Mesendoderm (in vitro differentiated cells): ENCODE data around the gene FOXO6.

ENCODE experiments used
- DNase-seq: peaks from one replicate; pipeline ENCODE4 v3.0.0; 2013
- H2AK5ac ChIP-seq: 2 replicates; pipeline ENCODE4 v1.6.1; 2013; ENCODE audit warnings: low read length, inconsistent platforms
- H2BK120ac ChIP-seq: 2 replicates; pipeline ENCODE4 v1.6.1; 2013; ENCODE audit warnings: low read depth, mild to moderate bottlenecking, low read length, moderate library complexity, mixed read lengths
- H2BK15ac ChIP-seq: replicated peaks from 2 replicates; pipeline ENCODE4 v1.6.1; 2013; ENCODE audit warnings: low read depth, mild to moderate bottlenecking, moderate library complexity
- H2BK5ac ChIP-seq: 2 replicates; pipeline ENCODE4 v1.6.1; 2013; ENCODE audit warnings: low read length, inconsistent platforms
- H3K18ac ChIP-seq: 2 replicates; pipeline ENCODE4 v1.6.1; 2013; ENCODE audit warnings: mild to moderate bottlenecking, low read length, mixed read lengths
- H3K23ac ChIP-seq: one replicate; pipeline ENCODE4 v1.6.1; 2013; ENCODE audit warnings: low read length
- H3K27ac ChIP-seq: 2 replicates; pipeline ENCODE4 v1.5.1; 2013; ENCODE audit warnings: low read depth, mild to moderate bottlenecking, inconsistent platforms, low read length, moderate library complexity
- H3K27me3 ChIP-seq: 2 replicates; pipeline ENCODE4 v1.6.1; 2013; ENCODE audit warnings: low read length, control low read depth, mild to moderate bottlenecking, inconsistent platforms; ENCODE audit not compliant: insufficient read depth, poor library complexity
- H3K36me3 ChIP-seq: 2 replicates; pipeline ENCODE4 v1.6.1; 2013; ENCODE audit warnings: low read length, inconsistent platforms; ENCODE audit not compliant: control insufficient read depth, insufficient read depth
- H3K4ac ChIP-seq: one replicate; pipeline ENCODE4 v1.6.1; 2013; ENCODE audit warnings: low read depth, mild to moderate bottlenecking, low read length, moderate library complexity
- H3K4me1 ChIP-seq: 2 replicates; pipeline ENCODE4 v1.6.1; 2013; ENCODE audit warnings: low read depth, low read length, inconsistent platforms; ENCODE audit not compliant: control insufficient read depth
- H3K4me2 ChIP-seq: 2 replicates; pipeline ENCODE4 v1.6.1; 2013; ENCODE audit warnings: low read length
- H3K4me3 ChIP-seq: 2 replicates; pipeline ENCODE4 v1.5.1; 2013; ENCODE audit warnings: mild to moderate bottlenecking, low read length
- H3K56ac ChIP-seq: one replicate; pipeline ENCODE4 v1.6.1; 2013; ENCODE audit warnings: low read length
- H3K79me1 ChIP-seq: 2 replicates; pipeline ENCODE4 v1.6.1; 2013; ENCODE audit warnings: low read length, inconsistent platforms
- H3K79me2 ChIP-seq: 2 replicates; pipeline ENCODE4 v1.6.1; 2013; ENCODE audit warnings: mild to moderate bottlenecking, low read length; ENCODE audit not compliant: control insufficient read depth, insufficient read depth
- H3K9ac ChIP-seq: 2 replicates; pipeline ENCODE4 v1.6.1; 2013; ENCODE audit warnings: low read length, inconsistent platforms
- H4K5ac ChIP-seq: one replicate; pipeline ENCODE4 v1.6.1; 2013; ENCODE audit warnings: low read length
- H4K8ac ChIP-seq: one replicate; pipeline ENCODE4 v1.6.1; 2013; ENCODE audit warnings: low read depth, mild to moderate bottlenecking, control low read depth, low read length, moderate library complexity
- WGBS: extraction: QIAGEN DNeasy Blood & Tissue Kit; methylation state at CpG from one replicate; pipeline ENCODE4 v1.1.7; 2013; ENCODE audit warnings: low lambda C conversion rate, missing lambda C conversion rate; ENCODE audit not compliant: insufficient coverage; ENCODE audit errors: extremely low coverage; 5-methylcytosine and 5-hydroxymethylcytosine counted together

The FOXO6 gene

DNA sequence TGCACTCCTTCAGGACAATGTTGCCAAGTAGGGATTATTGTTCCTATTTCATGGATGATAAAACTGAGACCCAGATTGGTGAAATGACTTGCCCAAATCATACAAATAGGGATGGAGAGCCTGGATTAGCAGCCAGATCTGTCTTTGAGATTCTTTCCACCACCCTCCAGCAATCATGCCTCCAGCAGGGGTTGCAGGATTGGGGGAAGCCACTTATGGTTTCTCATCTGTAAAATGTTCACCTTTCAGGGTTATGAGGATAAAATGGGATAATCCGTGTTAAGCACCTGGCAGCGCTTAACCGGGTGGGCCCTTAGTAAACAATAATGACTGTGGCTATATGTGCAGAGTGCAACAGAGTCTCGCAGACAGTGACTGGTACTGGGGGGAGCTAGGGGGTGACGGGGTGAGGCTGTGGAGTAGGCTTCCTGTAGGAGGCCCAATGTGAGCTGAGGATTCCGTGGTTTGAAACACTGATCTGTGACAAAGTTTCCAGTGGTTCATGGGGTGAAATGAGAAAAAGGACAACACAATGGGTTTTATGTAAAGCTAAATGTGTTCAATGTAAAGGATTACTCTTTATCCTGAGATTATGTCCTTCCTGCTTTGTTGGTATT lies 33.7 kb upstream of the FOXO6 start:
- Histone ChIP-seq H2BK120ac (no peak overlapping the region), H2AK5ac (no peak overlapping the region), H3K4me1 (no peaks in the 10 kb centered on the region), H3K23ac (no peak overlapping the region), H3K27ac (no peak overlapping the region), H3K27me3 (no peaks in the 10 kb centered on the region), H3K18ac (no peak overlapping the region), H3K4ac (no peak overlapping the region), H3K79me1 (no peaks in the 10 kb centered on the region), H3K36me3 (no peaks in the 10 kb centered on the region), H2BK15ac (no peak overlapping the region), H4K8ac (no peak overlapping the region), H3K79me2 (no peaks in the 10 kb centered on the region), H3K56ac (no peak overlapping the region), H3K9ac (no peak overlapping the region), H2BK5ac (no peak overlapping the region), H3K4me2 (no peak overlapping the region), H3K4me3 (no peak overlapping the region), H4K5ac (no peak overlapping the region)
- no CpG with 5 or more reads among the region's 6 CpGs for WGBS
- no peak for DNase-seq

DNA sequence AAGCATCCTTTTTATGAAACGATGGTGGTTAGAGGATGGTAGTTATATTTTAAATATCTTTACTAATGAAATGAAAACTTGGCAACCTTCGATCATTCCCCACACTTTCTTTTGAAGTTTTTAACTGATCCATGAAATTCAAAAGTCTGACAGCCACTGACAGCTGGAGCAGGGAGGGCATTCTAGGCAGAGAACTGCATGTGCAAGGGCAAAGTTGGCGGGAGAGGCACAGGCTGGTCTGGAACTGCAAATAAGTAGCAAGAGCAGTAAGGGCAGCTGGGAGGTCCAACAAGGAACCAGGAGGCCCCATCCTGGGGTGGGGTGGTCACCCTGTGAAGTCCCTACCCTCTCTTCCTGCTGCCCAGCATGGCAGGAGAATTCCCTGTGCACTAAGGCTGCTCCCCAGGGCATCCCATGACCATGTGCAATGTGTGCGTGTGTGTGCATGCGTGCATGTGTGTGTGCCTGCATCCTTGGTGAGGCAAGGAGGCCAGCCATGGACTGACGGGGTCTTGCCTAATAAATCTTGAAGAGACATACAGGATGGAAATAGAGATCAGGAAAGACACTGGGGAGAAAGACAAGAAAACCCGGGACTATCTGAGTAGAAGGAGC lies 33.1 kb upstream of the FOXO6 start:
- no peak overlapping the region for H4K5ac ChIP-seq
- no peaks in the 10 kb centered on the region for H3K27me3 ChIP-seq
- H3K79me2 ChIP-seq, result no peaks in the 10 kb centered on the region
- no peak overlapping the region for H3K9ac ChIP-seq
- H3K4me2 ChIP-seq, result no peak overlapping the region
- H3K4me3 ChIP-seq, result no peak overlapping the region
- H3K23ac ChIP-seq, result no peak overlapping the region
- no peak overlapping the region for H4K8ac ChIP-seq
- no peaks in the 10 kb centered on the region for H3K36me3 ChIP-seq
- no peak overlapping the region for H2BK5ac ChIP-seq
- no peaks in the 10 kb centered on the region for H3K4me1 ChIP-seq
- H2BK15ac ChIP-seq, result no peak overlapping the region
- H3K4ac ChIP-seq, result no peak overlapping the region
- DNase-seq, result no peak
- no peak overlapping the region for H3K18ac ChIP-seq
- H2AK5ac ChIP-seq, result no peak overlapping the region
- no peaks in the 10 kb centered on the region for H3K79me1 ChIP-seq
- no CpG with 5 or more reads among the region's 7 CpGs for WGBS
- H3K27ac ChIP-seq, result no peak overlapping the region
- no peak overlapping the region for H3K56ac ChIP-seq
- no peak overlapping the region for H2BK120ac ChIP-seq

DNA sequence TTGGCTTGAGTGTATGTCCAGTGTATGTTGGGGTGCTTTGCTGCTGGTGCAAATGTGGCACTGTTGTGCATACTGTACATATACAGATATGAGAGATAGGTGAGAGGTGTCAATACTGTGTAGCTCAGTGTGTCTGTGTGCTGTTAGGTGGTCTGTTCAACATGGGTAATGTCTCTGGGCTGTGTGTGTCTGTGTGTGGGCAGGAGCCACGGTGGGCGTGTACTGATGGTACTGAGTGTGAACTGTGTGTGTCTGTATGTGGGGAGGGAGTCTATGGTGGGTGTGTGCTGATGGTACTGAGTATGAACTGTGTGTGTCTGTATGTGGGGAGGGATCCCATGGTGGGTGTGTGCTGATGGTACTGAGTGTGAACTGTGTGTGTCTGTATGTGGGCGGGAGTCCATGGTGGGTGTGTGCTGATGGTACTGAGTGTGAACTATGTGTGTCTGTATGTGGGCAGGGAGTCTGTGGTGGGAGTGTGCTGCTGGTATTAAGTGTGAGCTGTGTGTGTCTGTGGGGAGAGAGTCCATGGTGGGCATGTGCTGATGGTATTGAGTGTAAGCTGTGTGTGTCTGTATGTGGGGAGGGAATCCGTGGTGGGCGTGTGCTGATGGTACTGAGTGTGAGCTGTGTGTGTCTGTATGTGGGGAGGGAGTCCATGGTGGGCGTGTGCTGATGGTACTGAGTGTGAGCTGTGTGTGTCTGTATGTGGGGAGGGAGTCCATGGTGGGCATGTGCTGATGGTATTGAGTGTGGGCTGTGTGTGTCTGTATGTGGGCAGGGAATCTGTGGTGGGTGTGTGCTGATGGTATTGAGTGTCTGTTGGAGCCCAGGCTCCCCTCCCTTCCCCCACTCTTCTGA lies 32.2 kb upstream of the FOXO6 start:
- Histone ChIP-seq H3K23ac (no peak overlapping the region), H3K4ac (no peak overlapping the region), H2AK5ac (no peak overlapping the region), H3K56ac (no peak overlapping the region), H3K4me2 (no peak overlapping the region), H2BK5ac (no peak overlapping the region), H3K36me3 (no peaks in the 10 kb centered on the region), H4K5ac (no peak overlapping the region), H3K79me2 (no peaks in the 10 kb centered on the region), H3K4me1 (no peaks in the 10 kb centered on the region), H2BK15ac (no peak overlapping the region), H3K27me3 (no peaks in the 10 kb centered on the region), H3K27ac (no peak overlapping the region), H2BK120ac (no peak overlapping the region), H3K18ac (no peak overlapping the region), H3K79me1 (no peaks in the 10 kb centered on the region), H4K8ac (no peak overlapping the region), H3K4me3 (no peak overlapping the region), H3K9ac (no peak overlapping the region)
- no peak for DNase-seq
- WGBS, result no CpG with 5 or more reads among the region's 6 CpGs

GRCh38 chr1:41329662-41330587 lies 31.3 kb upstream of the FOXO6 start:
- Histone ChIP-seq H2BK15ac (no peak overlapping the region), H3K18ac (no peak overlapping the region), H3K4me1 (no peaks in the 10 kb centered on the region), H3K4me3 (no peak overlapping the region), H2AK5ac (no peak overlapping the region), H4K8ac (no peak overlapping the region), H3K56ac (no peak overlapping the region), H3K27me3 (no peaks in the 10 kb centered on the region), H3K79me2 (no peaks in the 10 kb centered on the region), H3K4ac (no peak overlapping the region), H2BK120ac (no peak overlapping the region), H4K5ac (no peak overlapping the region), H2BK5ac (no peak overlapping the region), H3K27ac (no peak overlapping the region), H3K9ac (no peak overlapping the region), H3K4me2 (no peak overlapping the region), H3K36me3 (no peaks in the 10 kb centered on the region), H3K23ac (no peak overlapping the region), H3K79me1 (no peaks in the 10 kb centered on the region)
- no CpG with 5 or more reads among the region's 11 CpGs for WGBS
- DNase-seq, result no peak

DNA sequence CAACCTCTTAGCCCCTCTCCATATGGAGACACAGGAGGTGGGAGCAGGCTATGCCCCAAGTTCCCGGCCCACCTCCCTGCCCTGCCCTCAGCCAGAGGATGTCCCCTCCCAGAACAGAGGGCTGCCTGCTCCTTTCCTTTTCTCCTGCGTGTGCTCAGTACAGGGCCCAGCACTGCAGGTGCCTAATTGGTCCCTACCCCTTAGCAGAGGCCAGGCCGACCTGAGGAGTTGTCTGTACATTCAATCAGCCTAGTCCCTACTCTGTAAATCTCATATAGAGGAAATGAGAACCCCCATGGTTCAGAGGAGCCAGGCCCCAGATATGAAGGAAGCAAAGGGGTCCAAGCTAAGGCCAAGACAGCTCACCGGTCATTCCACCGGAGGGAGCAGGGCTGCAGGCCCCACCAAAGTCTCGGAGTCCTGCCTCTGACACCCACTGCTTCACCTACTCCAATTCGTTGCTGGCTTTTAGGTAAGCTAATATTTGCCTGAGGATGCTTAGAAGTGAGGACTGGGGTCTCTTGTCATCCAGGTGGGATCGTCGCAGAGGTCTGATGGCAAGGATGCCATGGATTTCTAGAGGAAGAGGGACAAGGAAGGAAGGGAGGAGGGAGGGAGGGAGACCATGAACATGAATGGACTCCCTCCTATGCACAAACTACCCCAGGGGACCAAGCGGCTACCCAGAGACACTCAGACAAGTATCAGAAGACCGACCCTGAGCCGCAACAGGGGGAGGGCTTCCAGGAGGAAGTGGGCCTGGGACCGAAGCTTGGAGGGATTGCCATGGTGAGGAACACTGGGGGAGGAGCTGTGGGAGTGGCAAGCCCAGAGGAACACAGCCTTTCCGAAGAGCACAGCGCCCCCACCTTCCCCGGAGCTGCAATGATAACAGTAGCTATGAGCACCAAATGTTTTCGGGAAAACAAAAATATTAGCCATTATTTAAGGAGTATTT lies 30.4 kb upstream of the FOXO6 start:
- Histone ChIP-seq H3K4ac (no peak overlapping the region), H3K4me3 (no peak overlapping the region), H2BK120ac (no peak overlapping the region), H3K9ac (no peak overlapping the region), H3K4me1 (no peaks in the 10 kb centered on the region), H3K27ac (no peak overlapping the region), H3K79me1 (no peaks in the 10 kb centered on the region), H3K23ac (no peak overlapping the region), H3K79me2 (no peaks in the 10 kb centered on the region), H2AK5ac (no peak overlapping the region), H3K36me3 (no peaks in the 10 kb centered on the region), H2BK15ac (no peak overlapping the region), H3K18ac (no peak overlapping the region), H3K56ac (no peak overlapping the region), H4K5ac (no peak overlapping the region), H3K27me3 (no peaks in the 10 kb centered on the region), H2BK5ac (no peak overlapping the region), H4K8ac (no peak overlapping the region), H3K4me2 (no peak overlapping the region)
- DNase-seq, result peak; percentile 89
- no CpG with 5 or more reads among the region's 17 CpGs for WGBS
